Kidney epithelial cell (primary cell): ENCODE results near the gene TSLP. TPM values are rescaled to one million over a fixed set of nuclear protein-coding genes. Genes with fewer than 3 reads are reported as not detected.

Experiments used
- DNase-seq: peaks from one replicate; pipeline ENCODE4 v3.0.0-alpha.2; 2010; ENCODE audit warnings: low read depth
- H3K27me3 ChIP-seq: 2 replicates; pipeline ENCODE4 v1.6.0; 2011; ENCODE audit warnings: low read length; ENCODE audit not compliant: control insufficient read depth, insufficient read depth
- H3K36me3 ChIP-seq: 2 replicates; pipeline ENCODE4 v1.5.1; 2011; ENCODE audit warnings: low read length; ENCODE audit not compliant: control insufficient read depth, insufficient read depth
- H3K4me3 ChIP-seq: 2 replicates; pipeline ENCODE4 v1.5.1; 2011; ENCODE audit warnings: low read depth, mild to moderate bottlenecking, control low read depth, low read length
- CTCF ChIP-seq: IDR thresholded peaks from 2 replicates; pipeline ENCODE4 v1.5.1; 2011; ENCODE audit warnings: mild to moderate bottlenecking, moderate library complexity, low read length, control low read depth, inconsistent platforms; ENCODE audit not compliant: insufficient read depth, poor library complexity, severe bottlenecking
- total RNA-seq: library from RNA; depleted of rRNA; stranded (reverse); fragments of >200 nt; gene quantifications from 2 replicates; pipeline ENCODE4 v1.2.3, GENCODE V29; 2015

The TSLP gene
- total RNA-seq, 1 donor from 2014 or later = 0.29 TPM

DNA sequence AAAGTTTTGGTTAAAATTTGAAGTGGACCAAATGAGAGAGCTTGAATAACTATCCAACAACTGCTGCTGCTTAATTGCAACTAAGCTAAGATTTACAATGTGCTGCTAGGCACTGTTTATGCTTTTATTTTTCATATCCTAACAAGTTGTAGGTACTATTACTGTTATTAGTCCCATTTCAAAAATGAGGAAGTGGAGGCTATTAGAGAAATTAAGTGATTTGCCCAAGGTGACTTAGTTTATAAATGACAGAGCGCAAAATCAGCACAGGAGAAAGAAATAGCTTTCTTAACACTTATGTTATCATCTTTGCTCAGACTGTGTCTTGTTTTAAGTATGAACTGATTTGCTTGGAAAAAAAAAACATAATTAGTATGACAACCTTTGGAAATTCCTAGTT, 43.7 kb downstream of the TSLP start:
- no peak for TF ChIP-seq CTCF
- Histone ChIP-seq H3K4me3 (no peak overlapping the region), H3K36me3 (no peaks in the 10 kb centered on the region), H3K27me3 (no peaks in the 10 kb centered on the region)
- no peak for DNase-seq

- H3K4me3 ChIP-seq = no peak overlapping the region
- no peak for TF ChIP-seq CTCF
- DNase-seq = no peak
- no peaks in the 10 kb centered on the region for H3K27me3 ChIP-seq
- no peaks in the 10 kb centered on the region for H3K36me3 ChIP-seq
Observed at GRCh38 chr5:111116550-111116949, 45.0 kb downstream of the TSLP start.

DNA sequence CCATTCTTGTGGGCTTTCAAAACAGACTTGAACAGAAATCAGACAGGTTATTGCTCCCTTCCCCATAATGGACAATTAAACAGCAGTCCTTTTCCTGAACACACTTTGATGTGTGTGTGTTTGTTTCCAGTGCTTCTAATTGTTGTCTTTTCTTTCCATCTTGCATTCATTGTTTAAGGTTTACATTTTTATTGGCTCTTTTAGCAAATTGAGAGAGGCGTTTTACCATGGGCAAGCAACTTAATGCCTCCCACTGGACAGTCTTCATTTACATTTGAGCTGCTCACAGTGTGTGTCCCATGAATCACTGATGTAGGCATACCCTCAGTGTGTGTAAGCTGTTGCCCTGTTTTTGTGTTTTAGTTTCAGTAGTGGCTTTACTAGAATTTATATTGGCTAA, 45.6 kb downstream of the TSLP start:
- no peaks in the 10 kb centered on the region for H3K27me3 ChIP-seq
- DNase-seq = no peak
- H3K36me3 ChIP-seq = no peaks in the 10 kb centered on the region
- H3K4me3 ChIP-seq = no peak overlapping the region
- no peak for TF ChIP-seq CTCF

DNA sequence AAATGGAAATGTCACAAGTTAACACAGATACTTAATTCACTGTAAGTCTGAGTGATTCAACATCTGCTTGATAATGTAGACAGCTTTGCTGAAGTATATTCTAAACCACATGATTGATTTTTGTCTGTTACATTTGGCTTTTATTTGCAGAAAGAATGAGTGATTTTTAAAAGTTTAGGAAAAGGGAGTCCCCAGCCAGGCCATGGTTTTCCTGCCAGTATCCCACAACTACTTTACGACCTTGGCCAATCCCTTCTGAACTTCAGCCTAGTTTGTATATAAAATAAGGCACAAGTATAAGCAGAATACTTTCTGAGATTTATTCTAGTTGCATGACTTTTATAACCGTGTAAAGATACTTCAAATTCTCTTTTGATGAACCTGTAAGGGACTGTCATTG, 47.7 kb downstream of the TSLP start:
- Histone ChIP-seq H3K4me3 (no peak overlapping the region), H3K27me3 (no peaks in the 10 kb centered on the region), H3K36me3 (no peaks in the 10 kb centered on the region)
- no peak for DNase-seq
- TF ChIP-seq CTCF = no peak

GRCh38 chr5:111119856-111120255, 48.3 kb downstream of the TSLP start:
- Histone ChIP-seq H3K36me3 (no peaks in the 10 kb centered on the region), H3K27me3 (no peaks in the 10 kb centered on the region), H3K4me3 (no peak overlapping the region)
- no peak for TF ChIP-seq CTCF
- DNase-seq = no peak

GRCh38 chr5:111120911-111121310, 49.4 kb downstream of the TSLP start:
- DNase-seq = no peak
- Histone ChIP-seq H3K36me3 (no peaks in the 10 kb centered on the region), H3K4me3 (no peak overlapping the region), H3K27me3 (no peaks in the 10 kb centered on the region)
- TF ChIP-seq CTCF = no peak
